ENCODE measurements around the gene ARMC7.
A peak's percentile ranks its signal among the peaks of the same experiment; 100 is the strongest.
"Not testable (repeated sequence)": the region's sequence is repeated elsewhere in the genome, so short reads cannot be mapped to it uniquely, and the experiment has no call there.

The ARMC7 gene

GRCh38 chr17:75154195-75155106, 44.7 kb downstream of the ARMC7 start, which contains the start of gene JPT1:
TSS of gene JPT1 (minus strand) at chr17:75154512. CDS start at chr17:75154397, 115 bp downstream.
- peak; percentile 97 for DNase-seq

- no peak for DNase-seq
These were observed 45.4 kb downstream of the ARMC7 start for GRCh38 chr17:75155191-75155601.

- not testable (repeated sequence) for DNase-seq
These were observed 48.7 kb downstream of the ARMC7 start for GRCh38 chr17:75158480-75158879.

- no peak for DNase-seq
These were observed 49.6 kb downstream of the ARMC7 start for GRCh38 chr17:75159196-75160031.

GRCh38 chr17:75160211-75160610, 50.4 kb downstream of the ARMC7 start:
- no peak for DNase-seq

GRCh38 chr17:75163074-75163473, 53.3 kb downstream of the ARMC7 start:
- DNase-seq, result no peak

GRCh38 chr17:75164606-75165005, 54.8 kb downstream of the ARMC7 start:
- DNase-seq, result not testable (repeated sequence)

GRCh38 chr17:75168998-75169397, 59.2 kb downstream of the ARMC7 start:
- DNase-seq, result no peak

GRCh38 chr17:75173526-75173925, 63.8 kb downstream of the ARMC7 start:
- no peak for DNase-seq

- DNase-seq, result no peak
These were observed 65.2 kb downstream of the ARMC7 start for GRCh38 chr17:75174996-75175395.

- DNase-seq, result no peak
These were observed 66.9 kb downstream of the ARMC7 start for GRCh38 chr17:75176625-75177024.

GRCh38 chr17:75178453-75178852, 68.7 kb downstream of the ARMC7 start:
- DNase-seq, result no peak
